Testis (tissue), 3 donors: ENCODE data around the gene SASH3. TPM values are rescaled to one million over a fixed set of nuclear protein-coding genes. Genes with fewer than 3 reads are reported as not detected.
"Not testable (repeated sequence)": the region's sequence is repeated elsewhere in the genome, so short reads cannot be mapped to it uniquely, and the experiment has no call there.

Experiments used
- DNase-seq: peaks from one replicate; pipeline ENCODE4 v3.0.0-alpha.2; 2019
- H3K27ac ChIP-seq, 2 donors: fragments of 200-600 bp; sonication (generic); one replicate each; pipeline ENCODE4 v1.5.1; 2019
- H3K27me3 ChIP-seq: fragments of 200-600 bp; sonication (generic); one replicate; pipeline ENCODE4 v1.5.1; 2019
- H3K36me3 ChIP-seq: fragments of 200-600 bp; sonication (generic); one replicate; pipeline ENCODE4 v1.5.1; 2017; ENCODE audit warnings: low read depth; ENCODE audit errors: missing control alignments
- H3K4me1 ChIP-seq: fragments of 200-600 bp; sonication (generic); one replicate; pipeline ENCODE4 v1.5.1; 2019
- H3K4me3 ChIP-seq, 2 donors: fragments of 200-600 bp; sonication (generic); one replicate each; pipeline ENCODE4 v1.5.1; 2017 to 2019
- H3K9me3 ChIP-seq: fragments of 200-600 bp; sonication (generic); one replicate; pipeline ENCODE4 v1.5.1; 2017
- CTCF ChIP-seq, 3 experiments: fragments of 450-650 bp in 2 of 3; fragments of 200-600 bp in 1 of 3; sonication (generic) in 1 of 3; IDR thresholded peaks; one replicate each; pipeline ENCODE4 v1.5.1; 2016 to 2019; ENCODE audit warnings: antibody characterized with exemption in 3 of 3, mild to moderate bottlenecking in 2 of 3, moderate library complexity in 1 of 3
- POLR2A ChIP-seq: fragments of 450-650 bp; IDR thresholded peaks from one replicate; pipeline ENCODE4 v1.6.1; 2017; ENCODE audit warnings: antibody characterized with exemption, mild to moderate bottlenecking, moderate library complexity
- WGBS, 2 donors: methylation state at CpG; one replicate each; pipeline ENCODE4 v1.1.5; 2018; 5-methylcytosine and 5-hydroxymethylcytosine counted together
- intact Hi-C: fragments of 100-400 bp; cut with DNase I; formaldehyde crosslinking; loops from one replicate; pipeline ENCODE4 v1.15.1; 2023; ENCODE audit warnings: low total_unique reads
- polyA plus RNA-seq: library from polyadenylated mRNA; stranded (reverse); fragments of 350-450 nt; fragmentation: Illumina TruSeq; extraction: RNeasy Lipid Tissue Mini Kit (QIAGEN cat#74804); gene quantifications from one replicate; pipeline ENCODE4 v1.2.3, GENCODE V29; 2014; ENCODE audit warnings: low read depth, low replicate concordance; ENCODE audit not compliant: insufficient read depth
- total RNA-seq, 2 donors: library from RNA; depleted of rRNA; stranded (reverse); fragments of >200 nt; gene quantifications; one replicate each; pipeline ENCODE4 v1.2.3, GENCODE V29; 2016

The SASH3 gene
- total and polyA plus RNA-seq, 3 donors from 2014 or later: 0.47 to 4.8 (median 2.0) TPM

GRCh38 chrX:129737916-129738315 lies 41.8 kb upstream of the SASH3 start:
- H3K4me3 ChIP-seq: no peak overlapping the region
- H3K27ac ChIP-seq: no peak overlapping the region
- H3K36me3 ChIP-seq: no peaks in the 10 kb centered on the region
- no peak for DNase-seq
- no peaks in the 10 kb centered on the region for H3K9me3 ChIP-seq
- intact Hi-C loops: no loop called here
- no peaks in the 10 kb centered on the region for H3K27me3 ChIP-seq
- H3K4me1 ChIP-seq: no peaks in the 10 kb centered on the region
- TF ChIP-seq CTCF (IDR thresholded peaks at IDR 0.05): no peak
- no peak for TF ChIP-seq POLR2A
- WGBS, 2 donors: 84 to 97% methylated on average over 3 to 5 of the region's 5 CpGs

- no peak for TF ChIP-seq POLR2A
- TF ChIP-seq CTCF (IDR thresholded peaks at IDR 0.05): no peak
- no peaks in the 10 kb centered on the region for H3K36me3 ChIP-seq
- DNase-seq: no peak
- no peak within 1 kb of the TSS for H3K27ac ChIP-seq
- intact Hi-C loops: no loop called here
- no peaks in the 10 kb centered on the region for H3K27me3 ChIP-seq
- no peaks in the 10 kb centered on the region for H3K4me1 ChIP-seq
- no peak within 1 kb of the TSS for H3K4me3 ChIP-seq
- no peaks in the 10 kb centered on the region for H3K9me3 ChIP-seq
- 34 to 70% methylated on average over 6 to 10 of the region's 13 CpGs for WGBS, 2 donors
Observed at GRCh38 chrX:129738466-129739308, 41.1 kb upstream of the SASH3 start, which contains the start of gene XPNPEP2. XPNPEP2 (plus strand) TSS chrX:129738979; CDS start chrX:129739214, 235 bp downstream.

GRCh38 chrX:129739578-129739977 lies 40.2 kb upstream of the SASH3 start:
- intact Hi-C loops: no loop called here
- DNase-seq: no peak

GRCh38 chrX:129741880-129742758 lies 37.6 kb upstream of the SASH3 start:
- no peak overlapping the region for H3K27ac ChIP-seq
- WGBS, 2 donors: 67% methylated on average over 11 to 13 of the region's 21 CpGs
- H3K36me3 ChIP-seq: no peaks in the 10 kb centered on the region
- TF ChIP-seq CTCF (IDR thresholded peaks at IDR 0.05) (no peak), POLR2A (no peak)
- no peak overlapping the region for H3K4me3 ChIP-seq
- no peak for DNase-seq
- H3K4me1 ChIP-seq: no peaks in the 10 kb centered on the region
- no peaks in the 10 kb centered on the region for H3K9me3 ChIP-seq
- intact Hi-C loops: no loop called here
- H3K27me3 ChIP-seq: no peaks in the 10 kb centered on the region

More at GRCh38 chrX:129739578-129739977, 40.2 kb upstream of the SASH3 start:
- Histone ChIP-seq H3K27ac (no peak overlapping the region), H3K27me3 (no peaks in the 10 kb centered on the region), H3K4me1 (no peaks in the 10 kb centered on the region), H3K4me3 (no peak overlapping the region), H3K36me3 (no peaks in the 10 kb centered on the region), H3K9me3 (no peaks in the 10 kb centered on the region)
- WGBS, 2 donors: 59 to 80% methylated on average over 4 of the region's 4 CpGs
- TF ChIP-seq CTCF (IDR thresholded peaks at IDR 0.05) (no peak), POLR2A (no peak)

- 76 to 78% methylated on average over 3 to 6 of the region's 6 CpGs for WGBS, 2 donors
- H3K9me3 ChIP-seq, H3K27ac ChIP-seq, DNase-seq, H3K36me3 ChIP-seq, H3K4me1 ChIP-seq, H3K4me3 ChIP-seq, intact Hi-C loops, H3K27me3 ChIP-seq: not testable (repeated sequence)
Observed at GRCh38 chrX:129742759-129743152, 37.0 kb upstream of the SASH3 start.
